ENCODE measurements around the gene RNF187. TPM values are rescaled to one million over a fixed set of nuclear protein-coding genes. Genes with fewer than 3 reads are reported as not detected.

RNF187 gene
- total RNA-seq, 2 experiments from 2014 or later: 110 to 132 TPM

GRCh38 chr1:228510101-228510802 is 23.1 kb downstream of the RNF187 start:
- Mint-ChIP-seq H3K4me1 (peaks cover 32% of the 10 kb centered on the region), H3K36me3 (ENCODE audit: low read depth) (no peaks in the 10 kb centered on the region), H3K4me3 (no peak overlapping the region), H3K27me3 (peaks cover 15% of the 10 kb centered on the region), H3K27ac (no peak overlapping the region), H3K9me3 (no peaks in the 10 kb centered on the region)
- ChIA-PET POLR2A (no interaction called here), CTCF (no interaction called here)
- DNase-seq: no peak

- Mint-ChIP-seq H3K9me3 (no peaks in the 10 kb centered on the region), H3K4me3 (no peak overlapping the region), H3K27me3 (peaks cover 21% of the 10 kb centered on the region), H3K27ac (no peak overlapping the region), H3K36me3 (ENCODE audit: low read depth) (no peaks in the 10 kb centered on the region), H3K4me1 (peaks cover 32% of the 10 kb centered on the region)
- no peak for DNase-seq
- CTCF ChIA-PET: no interaction called here
- POLR2A ChIA-PET: no interaction called here
Measured at GRCh38 chr1:228510803-228511413, 23.7 kb downstream of the RNF187 start.

DNA sequence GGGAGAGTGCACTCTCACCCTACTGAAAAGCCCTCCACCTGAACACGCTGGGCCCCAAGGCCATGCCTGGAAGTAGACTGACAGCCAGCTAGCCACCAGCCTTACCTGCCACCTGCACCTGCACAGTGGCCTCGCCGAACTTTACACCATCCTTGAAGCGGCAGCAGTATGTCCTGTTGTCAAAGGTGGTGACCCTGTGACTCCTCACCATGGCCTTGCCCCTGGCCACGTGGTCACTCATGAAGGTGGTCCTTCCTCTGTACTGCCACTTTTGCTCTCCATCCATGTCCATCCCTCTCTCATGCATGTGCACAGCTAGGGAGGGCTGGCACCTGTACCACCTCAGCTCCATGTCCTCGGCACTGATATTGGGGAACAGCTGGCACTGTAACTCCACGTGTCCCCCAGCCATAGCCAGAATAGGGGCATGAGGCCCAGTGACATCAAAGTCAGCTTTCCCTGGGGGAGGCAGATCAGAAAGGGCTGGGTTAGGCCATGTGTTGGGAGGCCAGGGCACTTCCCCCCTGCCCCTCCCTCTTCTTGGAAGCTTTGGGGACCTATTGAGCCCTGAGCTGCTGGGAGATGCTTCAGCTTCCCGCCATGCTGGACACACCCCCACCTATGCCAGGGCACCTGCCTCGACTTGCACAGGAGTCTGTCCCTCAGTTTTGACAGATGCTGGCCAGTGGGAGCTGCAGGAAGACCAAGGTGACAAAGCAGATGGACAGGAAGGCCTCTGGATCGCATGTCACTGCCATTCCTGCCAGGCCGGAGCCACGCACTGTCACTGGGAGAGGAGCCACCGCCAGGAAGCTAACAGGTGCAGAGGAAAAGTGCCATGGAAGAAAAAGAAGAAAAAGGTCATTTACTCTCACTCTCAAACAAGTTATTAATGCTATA is 24.6 kb downstream of the RNF187 start:
- POLR2A ChIA-PET: no interaction called here
- CTCF ChIA-PET: no interaction called here
- Mint-ChIP-seq H3K4me3 (no peak overlapping the region), H3K4me1 (peaks cover 32% of the 10 kb centered on the region), H3K27ac (no peak overlapping the region), H3K9me3 (no peaks in the 10 kb centered on the region), H3K27me3 (peaks cover 28% of the 10 kb centered on the region), H3K36me3 (ENCODE audit: low read depth) (no peaks in the 10 kb centered on the region)
- no peak for DNase-seq

DNA sequence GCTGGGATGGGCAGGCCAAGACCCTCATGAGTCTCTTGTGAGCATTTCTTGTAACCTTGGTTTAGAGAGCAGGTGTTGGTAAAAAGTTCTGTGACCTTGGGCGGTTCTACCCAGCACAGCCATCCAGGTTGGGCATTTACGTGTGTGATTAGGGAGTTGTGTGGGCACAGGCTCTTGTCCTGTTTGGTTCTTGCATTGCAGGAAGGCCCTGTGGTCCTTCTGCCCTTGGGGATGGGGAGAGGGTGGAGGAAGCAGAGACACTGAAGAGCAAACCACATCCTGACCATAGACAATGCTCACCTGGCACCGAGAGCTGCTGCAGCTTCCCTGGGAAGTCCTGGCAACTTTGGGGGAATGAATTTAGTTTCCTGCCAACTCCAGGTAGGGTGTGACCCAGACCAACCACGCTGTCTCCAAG is 25.6 kb downstream of the RNF187 start:
- POLR2A ChIA-PET: no interaction called here

GRCh38 chr1:228513236-228513900 is 26.2 kb downstream of the RNF187 start:
- Mint-ChIP-seq H3K27ac (peak overlapping the region; percentile 78), H3K9me3 (no peaks in the 10 kb centered on the region), H3K4me1 (peaks cover 32% of the 10 kb centered on the region), H3K27me3 (peaks cover 39% of the 10 kb centered on the region), H3K4me3 (no peak overlapping the region), H3K36me3 (ENCODE audit: low read depth) (no peaks in the 10 kb centered on the region)
- ChIA-PET CTCF (no interaction called here), POLR2A (no interaction called here)
- DNase-seq: no peak

More for the DNA sequence above, 25.6 kb downstream of the RNF187 start:
- no peaks in the 10 kb centered on the region for H3K9me3 Mint-ChIP-seq
- CTCF ChIA-PET: no interaction called here
- peak overlapping the region; percentile 78 for H3K27ac Mint-ChIP-seq
- no peak overlapping the region for H3K4me3 Mint-ChIP-seq
- H3K27me3 Mint-ChIP-seq: peaks cover 37% of the 10 kb centered on the region
- no peaks in the 10 kb centered on the region for H3K36me3 Mint-ChIP-seq (ENCODE audit: low read depth)
- DNase-seq: peak; percentile 14
- H3K4me1 Mint-ChIP-seq: peaks cover 32% of the 10 kb centered on the region

DNA sequence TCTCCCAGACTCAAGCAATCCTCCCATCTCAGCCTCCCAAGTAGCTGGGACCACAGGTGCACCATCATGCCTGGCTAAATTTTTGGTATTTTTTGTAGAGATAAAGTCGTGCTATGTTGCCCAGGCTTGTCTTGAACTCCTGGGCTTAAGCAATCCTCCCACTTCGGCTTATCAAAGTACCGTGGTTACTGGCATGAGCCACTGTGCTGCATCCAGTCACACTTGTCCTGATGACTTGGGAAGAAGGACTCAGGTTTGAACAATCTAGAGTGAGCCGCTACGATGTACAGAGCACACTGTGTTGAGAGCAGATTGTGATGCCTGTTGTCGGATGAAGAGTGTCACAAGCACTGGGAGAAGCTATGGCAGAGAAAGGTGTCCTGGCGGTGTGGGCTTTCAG is 27.2 kb downstream of the RNF187 start:
- POLR2A ChIA-PET: no interaction called here
- no peak overlapping the region for H3K4me3 Mint-ChIP-seq

DNA sequence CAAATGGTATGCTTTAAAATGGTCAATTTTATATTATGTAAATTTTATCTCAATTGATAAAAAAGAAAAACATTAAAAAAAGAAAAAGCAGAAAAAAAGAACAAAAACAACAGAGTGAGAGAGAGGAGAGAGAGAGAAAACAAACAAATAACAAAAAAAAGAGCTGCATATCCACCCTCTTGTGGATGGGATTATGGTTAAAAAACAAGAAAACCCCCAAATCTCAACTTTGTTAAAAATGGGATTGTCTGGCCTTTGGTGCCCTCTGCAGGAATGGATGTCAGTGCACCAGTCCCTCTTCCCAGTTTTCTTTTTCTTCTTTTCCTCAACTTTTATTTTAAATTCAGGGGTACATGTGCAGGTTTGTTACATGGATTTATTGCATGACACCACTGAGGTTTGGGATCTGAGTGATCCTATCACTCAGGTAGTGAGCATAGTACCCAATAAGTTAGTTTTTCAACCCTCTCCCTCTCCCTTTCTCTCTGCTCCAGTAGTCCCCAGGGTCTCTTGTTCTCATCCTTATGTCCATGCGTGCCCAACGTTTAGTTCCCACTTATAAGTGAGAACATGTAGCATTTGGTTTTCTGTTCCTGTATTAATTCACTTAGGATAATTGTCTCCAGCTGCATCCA is 28.1 kb downstream of the RNF187 start:
- H3K27ac Mint-ChIP-seq: no peak overlapping the region
- peaks cover 19% of the 10 kb centered on the region for H3K4me1 Mint-ChIP-seq
- peaks cover 50% of the 10 kb centered on the region for H3K27me3 Mint-ChIP-seq
- no peaks in the 10 kb centered on the region for H3K9me3 Mint-ChIP-seq
- no peak overlapping the region for H3K4me3 Mint-ChIP-seq
- DNase-seq: peak; percentile 48
- no peaks in the 10 kb centered on the region for H3K36me3 Mint-ChIP-seq (ENCODE audit: low read depth)
- ChIA-PET CTCF (interaction anchor here (0.5 to 1.3 kb wide), 3 partner anchors 15 to 335 kb away, joined by 3 to 4 read pairs (median 3); no protein-coding TSS in a partner anchor), POLR2A (no interaction called here)

More for the DNA sequence above, 27.2 kb downstream of the RNF187 start:
- H3K4me1 Mint-ChIP-seq: peaks cover 25% of the 10 kb centered on the region
- no peaks in the 10 kb centered on the region for H3K9me3 Mint-ChIP-seq
- CTCF ChIA-PET: interaction anchor here (1.3 kb wide), 1 partner anchor 305 kb away, joined by 3 read pairs; no protein-coding TSS in a partner anchor
- no peaks in the 10 kb centered on the region for H3K36me3 Mint-ChIP-seq (ENCODE audit: low read depth)
- no peak for DNase-seq
- H3K27ac Mint-ChIP-seq: peak overlapping the region; percentile 67
- H3K27me3 Mint-ChIP-seq: peaks cover 45% of the 10 kb centered on the region

- Mint-ChIP-seq H3K36me3 (ENCODE audit: low read depth) (no peaks in the 10 kb centered on the region), H3K27me3 (peaks cover 44% of the 10 kb centered on the region), H3K27ac (no peak overlapping the region), H3K4me3 (no peak overlapping the region), H3K9me3 (peaks cover 2% of the 10 kb centered on the region), H3K4me1 (peaks cover 9% of the 10 kb centered on the region)
- DNase-seq: no peak
- ChIA-PET CTCF (interaction anchor here (0.6 kb wide), 1 partner anchor 46 kb away, joined by 3 read pairs; no protein-coding TSS in a partner anchor), POLR2A (no interaction called here)
Measured at GRCh38 chr1:228517655-228518054, 30.5 kb downstream of the RNF187 start.

DNA sequence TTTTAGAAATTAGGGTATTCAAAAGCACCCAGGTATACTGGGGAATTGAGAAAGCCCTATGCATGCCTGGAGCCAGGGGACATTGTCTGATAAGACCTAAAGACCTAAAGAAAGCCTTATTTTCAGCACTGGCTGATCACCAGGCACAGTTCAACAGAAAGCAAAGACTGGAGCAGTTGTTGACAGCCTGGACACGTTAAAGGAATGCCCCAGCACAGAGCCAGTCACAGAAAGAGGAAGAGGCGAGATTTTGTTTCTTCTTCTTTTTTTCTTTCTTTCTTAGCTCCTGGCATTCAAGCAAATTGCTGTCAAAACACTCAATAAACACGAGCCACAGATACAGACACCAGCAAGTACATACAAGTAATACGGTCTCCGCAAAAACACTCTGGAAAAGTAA is 40.4 kb downstream of the RNF187 start:
- Mint-ChIP-seq H3K36me3 (ENCODE audit: low read depth) (no peaks in the 10 kb centered on the region), H3K4me1 (no peaks in the 10 kb centered on the region), H3K27ac (no peak overlapping the region), H3K27me3 (peaks cover 7% of the 10 kb centered on the region), H3K9me3 (peaks cover 3% of the 10 kb centered on the region), H3K4me3 (no peak overlapping the region)
- ChIA-PET POLR2A (no interaction called here), CTCF (interaction anchor here (0.6 kb wide), 1 partner anchor 102 kb away, joined by 3 read pairs; no protein-coding TSS in a partner anchor)
- no peak for DNase-seq

GRCh38 chr1:228528612-228529011 is 41.4 kb downstream of the RNF187 start:
- H3K27ac Mint-ChIP-seq: no peak overlapping the region
- H3K27me3 Mint-ChIP-seq: peaks cover 7% of the 10 kb centered on the region
- peaks cover 5% of the 10 kb centered on the region for H3K9me3 Mint-ChIP-seq
- H3K4me3 Mint-ChIP-seq: no peak overlapping the region
- ChIA-PET POLR2A (no interaction called here), CTCF (no interaction called here)
- no peak for DNase-seq
- no peaks in the 10 kb centered on the region for H3K36me3 Mint-ChIP-seq (ENCODE audit: low read depth)
- H3K4me1 Mint-ChIP-seq: no peaks in the 10 kb centered on the region

DNA sequence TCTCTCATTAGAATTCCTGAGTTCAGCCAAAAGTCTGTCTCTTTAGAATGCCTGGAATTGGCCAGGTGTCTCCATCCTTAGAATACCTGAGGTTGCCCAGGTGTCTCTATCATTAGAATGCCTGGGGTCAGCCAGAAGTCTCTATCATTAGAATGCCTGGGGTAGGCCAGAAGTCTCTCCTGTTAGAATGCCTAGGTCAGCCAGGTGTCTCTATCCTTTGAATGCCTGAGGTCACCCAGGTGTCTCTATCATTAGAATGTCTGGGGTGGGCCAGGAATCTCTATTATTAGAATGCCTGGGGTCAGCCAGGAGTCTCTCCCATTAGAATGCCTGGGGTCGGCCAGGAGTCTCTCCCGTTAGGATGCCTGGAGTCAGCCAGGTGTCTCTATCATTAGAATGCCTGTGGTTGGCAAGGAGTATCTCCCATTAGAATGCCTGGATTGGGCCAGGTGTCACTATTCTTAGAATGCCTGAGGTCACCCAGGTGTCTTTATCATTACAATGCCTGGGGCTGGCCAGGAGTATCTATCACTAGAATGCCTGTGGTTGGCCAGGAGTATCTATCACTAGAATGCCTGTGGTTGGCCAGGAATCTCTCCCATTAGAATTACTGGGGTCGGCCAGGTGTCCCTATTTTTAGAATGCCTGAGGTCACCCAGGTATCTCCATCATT is 43.0 kb downstream of the RNF187 start:
- no peak overlapping the region for H3K27ac Mint-ChIP-seq
- POLR2A ChIA-PET: no interaction called here
- H3K4me3 Mint-ChIP-seq: no peak overlapping the region
- no peak for DNase-seq
- H3K9me3 Mint-ChIP-seq: peaks cover 12% of the 10 kb centered on the region
- H3K27me3 Mint-ChIP-seq: peaks cover 1% of the 10 kb centered on the region
- CTCF ChIA-PET: no interaction called here
- no peaks in the 10 kb centered on the region for H3K36me3 Mint-ChIP-seq (ENCODE audit: low read depth)
- H3K4me1 Mint-ChIP-seq: no peaks in the 10 kb centered on the region
